ENCODE measurements around the gene IL13RA1.
"Not testable (repeated sequence)": the region's sequence is repeated elsewhere in the genome, so short reads cannot be mapped to it uniquely, and the experiment has no call there.

Gene IL13RA1

GRCh38 chrX:118726887-118727685 lies at the start of gene IL13RA1:
Gene IL13RA1 (plus strand): TSS chrX:118727606. CDS start chrX:118727639, 33 bp downstream.
- DNase-seq, result peak; percentile 47

DNA sequence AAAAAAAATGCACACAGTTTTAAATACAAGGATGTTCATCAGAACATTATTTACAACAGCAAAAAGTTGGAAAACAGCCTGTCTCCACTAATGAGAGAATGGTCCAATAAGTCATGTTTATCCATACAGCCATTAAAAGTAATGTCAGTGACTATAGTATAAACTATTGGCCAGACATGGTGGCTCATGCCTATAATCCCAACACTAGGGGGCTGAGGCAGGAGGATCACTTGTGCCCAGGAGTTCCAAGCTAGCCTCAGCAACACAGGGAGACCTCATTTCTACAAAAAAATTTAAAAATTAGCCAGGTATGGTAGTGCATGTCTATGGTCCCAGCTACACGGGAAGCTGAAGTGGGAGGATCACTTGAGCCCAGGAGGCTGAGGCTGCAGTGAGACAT lies 48.1 kb upstream of the IL13RA1 start:
- DNase-seq, result no peak

DNA sequence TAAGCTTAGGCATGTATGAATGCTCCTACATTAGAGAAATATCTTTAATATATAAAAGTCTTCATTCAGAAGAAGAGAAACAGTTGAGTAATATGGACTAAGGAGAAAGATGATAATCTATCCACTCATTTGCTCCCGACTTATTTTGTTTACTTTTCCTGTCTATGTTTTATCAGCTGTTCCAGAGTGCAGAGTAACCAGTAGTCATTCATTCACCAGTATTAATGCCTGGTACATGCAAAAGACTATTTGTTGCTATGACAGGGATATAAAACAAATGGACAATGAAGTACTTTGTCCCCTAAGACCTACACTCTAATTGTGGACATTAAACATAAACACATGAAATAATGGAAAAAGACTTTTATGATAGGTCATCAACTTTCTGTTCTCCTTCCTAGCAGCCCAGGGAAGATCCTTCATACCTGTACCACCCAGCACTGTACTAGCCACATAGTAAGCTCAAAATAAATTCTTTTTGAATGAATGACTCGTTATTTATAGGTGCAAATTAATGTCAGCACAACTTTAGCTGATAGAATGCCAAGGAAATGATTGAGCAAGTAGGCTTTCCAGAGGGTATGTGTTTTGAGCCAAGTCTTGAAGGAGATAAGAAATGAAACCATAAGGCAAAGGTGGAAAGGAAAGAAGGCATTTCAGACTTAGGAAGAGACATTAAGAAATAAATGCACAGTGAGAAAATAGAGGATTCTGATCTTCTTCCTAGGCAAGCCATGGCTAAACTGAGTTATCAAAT lies 45.0 kb upstream of the IL13RA1 start:
- no peak for DNase-seq

GRCh38 chrX:118685393-118685792 lies 42.0 kb upstream of the IL13RA1 start:
- no peak for DNase-seq

- no peak for DNase-seq
Measured at GRCh38 chrX:118688935-118689334, 38.5 kb upstream of the IL13RA1 start.

GRCh38 chrX:118693843-118694242 lies 33.6 kb upstream of the IL13RA1 start:
- DNase-seq, result no peak

GRCh38 chrX:118694638-118695037 lies 32.8 kb upstream of the IL13RA1 start:
- no peak for DNase-seq

DNA sequence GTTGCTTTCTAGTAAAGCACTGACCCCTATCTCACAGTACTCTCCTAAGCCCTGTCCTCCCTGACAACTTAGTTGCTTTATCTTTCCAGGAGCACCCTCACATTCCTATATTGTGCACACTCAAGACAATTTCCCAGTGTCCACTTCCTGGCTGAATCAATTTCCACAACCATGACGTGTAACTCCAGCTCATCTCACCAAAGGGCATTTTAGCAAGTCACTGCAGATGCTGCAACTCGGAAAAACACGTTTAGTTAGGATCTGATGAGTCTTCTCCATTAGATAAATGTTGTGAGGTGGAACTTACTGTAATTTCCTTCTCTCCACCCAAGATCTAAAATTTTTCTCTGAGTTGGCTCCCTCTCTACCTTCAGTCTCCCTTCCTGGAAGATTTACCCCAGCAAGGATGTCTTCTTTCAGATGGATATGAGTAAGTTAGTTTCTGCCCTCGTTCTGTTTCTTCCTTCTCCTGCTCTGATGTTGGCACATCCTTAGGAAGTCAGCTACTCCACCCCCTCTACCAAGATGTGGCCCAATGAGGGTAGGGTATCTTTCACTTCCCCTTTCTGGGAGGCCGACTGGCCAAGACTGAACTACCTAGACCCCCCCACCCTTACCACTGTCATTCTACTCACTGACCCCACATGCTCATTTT lies 28.8 kb upstream of the IL13RA1 start:
- no peak for DNase-seq

- DNase-seq, result no peak
Measured at GRCh38 chrX:118702741-118703140, 24.7 kb upstream of the IL13RA1 start.

DNA sequence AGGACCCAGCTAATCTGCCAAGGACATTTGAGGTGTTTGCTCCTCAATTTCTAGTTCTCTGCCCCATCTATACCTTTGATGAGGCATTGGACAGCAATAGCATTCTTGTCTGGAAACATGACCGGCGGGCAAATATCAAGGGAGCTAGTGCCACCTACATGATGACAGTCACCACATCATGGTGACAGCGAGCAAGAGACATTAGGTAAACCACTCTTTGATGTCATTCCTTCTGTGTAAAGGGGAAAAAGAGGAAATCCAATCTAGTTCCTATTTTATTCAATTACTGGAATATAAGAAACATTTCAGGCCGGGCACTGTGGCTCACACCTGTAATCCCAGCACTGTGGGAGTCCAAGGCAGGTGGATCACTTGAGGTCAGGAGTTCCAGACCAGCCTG lies 20.7 kb upstream of the IL13RA1 start:
- DNase-seq, result no peak

GRCh38 chrX:118714521-118714920 lies 12.9 kb upstream of the IL13RA1 start:
- no peak for DNase-seq

- not testable (repeated sequence) for DNase-seq
Measured at GRCh38 chrX:118715917-118716316, 11.5 kb upstream of the IL13RA1 start.

GRCh38 chrX:118716833-118717232 lies 10.6 kb upstream of the IL13RA1 start:
- DNase-seq, result not testable (repeated sequence)

DNA sequence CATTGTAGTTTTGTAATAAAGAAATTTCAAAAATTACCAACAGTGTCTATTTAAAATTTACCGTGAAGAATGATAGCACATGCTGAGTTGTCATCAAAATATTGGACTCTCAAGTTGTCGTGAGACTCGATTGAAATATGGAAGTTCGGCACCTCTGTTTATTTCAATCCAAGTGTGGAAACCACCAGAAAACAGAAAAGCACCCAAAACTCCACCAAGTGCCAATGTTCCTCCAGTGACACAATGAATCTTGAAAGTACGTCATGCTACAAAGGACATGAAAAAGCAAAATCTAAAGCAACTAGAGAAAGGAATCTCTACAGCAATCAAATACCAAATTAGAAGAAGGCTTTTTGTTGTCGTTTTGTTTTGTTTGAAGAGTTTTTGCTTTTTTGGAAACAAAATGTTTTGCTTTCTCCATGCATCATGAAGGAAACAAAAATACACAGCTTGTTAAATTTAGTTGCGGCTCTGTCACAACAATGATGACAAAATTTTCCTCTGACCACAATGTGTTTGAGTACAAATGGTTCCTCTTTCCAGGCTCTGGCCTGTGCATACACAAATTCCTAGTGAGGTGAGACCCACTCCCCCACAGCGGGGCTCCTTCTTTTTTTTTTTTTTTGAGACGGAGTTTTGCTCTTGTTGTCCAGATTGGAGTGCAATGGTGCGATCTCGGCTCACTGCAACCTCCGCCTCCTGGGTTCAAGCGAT lies 9.6 kb upstream of the IL13RA1 start:
- DNase-seq, result no peak

DNA sequence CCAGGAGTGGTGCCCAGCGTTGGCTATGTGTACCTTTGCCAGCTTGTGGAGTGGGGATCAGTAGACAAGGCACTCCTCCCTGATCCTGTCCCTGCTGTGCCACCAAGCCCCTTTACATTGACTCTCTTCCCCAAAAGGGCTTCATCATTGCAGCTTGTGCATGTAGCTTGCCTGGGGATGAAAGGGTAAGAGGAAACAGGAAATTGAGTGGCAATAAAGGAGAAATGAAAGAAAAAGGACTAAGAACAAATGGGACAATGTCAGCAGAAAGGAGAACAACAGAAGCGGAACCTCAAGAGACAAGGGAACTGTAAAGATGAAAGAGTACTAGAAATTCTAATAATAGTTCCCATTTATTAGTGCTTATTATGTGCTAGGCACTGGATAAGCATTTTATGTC lies 8.7 kb upstream of the IL13RA1 start:
- DNase-seq, result no peak

GRCh38 chrX:118720058-118720707 lies 7.2 kb upstream of the IL13RA1 start:
- no peak for DNase-seq

- no peak for DNase-seq
Measured at GRCh38 chrX:118723376-118723775, 4.0 kb upstream of the IL13RA1 start.

DNA sequence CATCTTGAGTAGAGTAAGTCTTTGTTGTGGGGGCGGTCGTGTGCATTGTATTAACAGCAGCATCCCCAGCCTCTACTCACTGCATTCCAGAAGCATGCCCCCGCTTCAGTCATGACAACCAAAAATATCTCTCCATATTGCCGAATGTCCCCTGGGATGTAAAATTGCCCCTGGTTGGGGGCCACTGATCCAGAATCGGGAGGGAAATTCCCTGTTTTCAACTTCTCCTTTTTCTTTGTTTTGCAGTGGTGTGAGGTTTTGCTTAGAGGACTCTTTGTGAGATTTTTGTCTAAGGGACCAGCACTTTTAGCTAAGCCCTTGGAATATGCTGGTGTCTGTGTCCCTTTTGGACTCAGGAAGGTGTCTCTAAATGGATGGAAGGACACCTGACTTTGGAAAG lies 3.0 kb upstream of the IL13RA1 start:
- no peak for DNase-seq

DNA sequence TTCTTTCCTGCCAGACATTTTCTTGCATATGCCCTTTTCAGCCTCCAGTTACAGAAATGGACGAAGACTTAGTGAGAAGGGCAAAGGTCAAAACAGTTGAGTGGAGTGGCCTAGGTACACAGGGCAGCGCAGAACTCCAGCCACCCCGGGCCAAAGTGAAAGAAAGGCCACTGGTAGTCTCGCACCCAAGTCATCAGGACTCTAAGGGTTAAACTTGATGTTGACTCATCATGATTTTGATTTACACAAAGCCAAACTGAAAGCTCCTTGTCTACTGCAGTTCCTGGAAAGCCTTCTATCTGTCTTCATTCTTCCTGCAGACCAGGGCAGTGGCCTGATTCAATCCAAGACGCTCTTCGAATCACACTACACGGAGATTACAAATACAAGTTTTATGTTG lies 2.6 kb upstream of the IL13RA1 start:
- no peak for DNase-seq

DNA sequence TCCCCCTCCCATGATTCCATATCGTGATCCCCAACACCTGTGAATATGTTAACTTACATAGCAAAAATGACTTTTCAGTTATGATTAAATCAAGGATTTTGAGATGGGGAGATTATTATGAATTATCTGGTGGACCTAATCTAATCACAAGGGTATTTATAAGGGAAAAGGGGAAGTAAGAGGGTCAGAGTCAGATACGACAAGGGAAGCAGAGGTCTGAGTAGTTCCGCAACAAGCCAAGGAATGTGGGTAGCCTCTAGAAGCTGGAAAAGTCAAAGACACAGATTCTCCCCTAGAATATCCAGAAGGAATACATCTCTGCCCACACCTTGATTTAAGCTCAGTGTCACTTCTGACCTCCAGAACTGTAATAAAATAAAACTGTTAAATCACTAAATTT lies 1.0 kb upstream of the IL13RA1 start:
- DNase-seq, result no peak

- no peak for DNase-seq
Measured at GRCh38 chrX:118727686-118728339, 407 bp downstream of the IL13RA1 start.

Measured in T1000 (cell line).